Activated CD4-positive, alpha-beta memory T cell treated with anti-CD3 and anti-CD28 coated beads, Interleukin-2, amount 10 ng/mL, durations not matched to agents 7 days and 5 days (primary cell): Measurements from ENCODE around the gene RNF212B. TPM values are rescaled to one million over a fixed set of nuclear protein-coding genes. Genes with fewer than 3 reads are reported as not detected.
"Not testable (repeated sequence)": the region's sequence is repeated elsewhere in the genome, so short reads cannot be mapped to it uniquely, and the experiment has no call there.

Source experiments
- CTCF ChIA-PET: fragments of 350-600 bp; sonication (Branson Sonifier 250); formaldehyde crosslinking; loops from one replicate; lab custom pipeline; 2021; ENCODE audit warnings: antibody characterized with exemption, inconsistent platforms; lab: Charles Lee
- POLR2A ChIA-PET: fragments of 350-600 bp; sonication (Branson Sonifier 250); formaldehyde crosslinking; loops from one replicate; lab custom pipeline; 2021; ENCODE audit warnings: antibody characterized with exemption; lab: Charles Lee
- DNase-seq: peaks from one replicate; pipeline ENCODE4 v3.0.0-alpha.2; 2020
- H3K27ac Mint-ChIP-seq: one replicate; pipeline ENCODE4 v1.8.0; 2021; ENCODE audit warnings: mild to moderate bottlenecking, mixed read lengths
- H3K27me3 Mint-ChIP-seq: one replicate; pipeline ENCODE4 v1.8.0; 2021; ENCODE audit warnings: mixed read lengths
- H3K36me3 Mint-ChIP-seq: one replicate; pipeline ENCODE4 v1.8.0; 2021; ENCODE audit warnings: low read depth, mixed read lengths
- H3K4me1 Mint-ChIP-seq: one replicate; pipeline ENCODE4 v1.8.0; 2021; ENCODE audit warnings: mixed read lengths
- H3K4me3 Mint-ChIP-seq: one replicate; pipeline ENCODE4 v1.8.0; 2021; ENCODE audit warnings: mild to moderate bottlenecking, mixed read lengths
- H3K9me3 Mint-ChIP-seq: one replicate; pipeline ENCODE4 v1.8.0; 2021; ENCODE audit warnings: mixed read lengths
- total RNA-seq, 2 experiments: library from RNA; stranded (reverse); gene quantifications; one replicate each; pipeline ENCODE4 v1.2.3, GENCODE V29; 2021

RNF212B gene, protein sequence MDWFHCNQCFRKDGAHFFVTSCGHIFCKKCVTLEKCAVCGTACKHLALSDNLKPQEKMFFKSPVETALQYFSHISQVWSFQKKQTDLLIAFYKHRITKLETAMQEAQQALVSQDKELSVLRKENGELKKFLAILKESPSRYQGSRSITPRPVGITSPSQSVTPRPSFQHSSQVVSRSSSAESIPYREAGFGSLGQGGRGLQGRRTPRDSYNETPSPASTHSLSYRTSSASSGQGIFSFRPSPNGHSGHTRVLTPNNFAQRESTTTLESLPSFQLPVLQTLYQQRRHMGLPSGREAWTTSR
- not detected for total RNA-seq

DNA sequence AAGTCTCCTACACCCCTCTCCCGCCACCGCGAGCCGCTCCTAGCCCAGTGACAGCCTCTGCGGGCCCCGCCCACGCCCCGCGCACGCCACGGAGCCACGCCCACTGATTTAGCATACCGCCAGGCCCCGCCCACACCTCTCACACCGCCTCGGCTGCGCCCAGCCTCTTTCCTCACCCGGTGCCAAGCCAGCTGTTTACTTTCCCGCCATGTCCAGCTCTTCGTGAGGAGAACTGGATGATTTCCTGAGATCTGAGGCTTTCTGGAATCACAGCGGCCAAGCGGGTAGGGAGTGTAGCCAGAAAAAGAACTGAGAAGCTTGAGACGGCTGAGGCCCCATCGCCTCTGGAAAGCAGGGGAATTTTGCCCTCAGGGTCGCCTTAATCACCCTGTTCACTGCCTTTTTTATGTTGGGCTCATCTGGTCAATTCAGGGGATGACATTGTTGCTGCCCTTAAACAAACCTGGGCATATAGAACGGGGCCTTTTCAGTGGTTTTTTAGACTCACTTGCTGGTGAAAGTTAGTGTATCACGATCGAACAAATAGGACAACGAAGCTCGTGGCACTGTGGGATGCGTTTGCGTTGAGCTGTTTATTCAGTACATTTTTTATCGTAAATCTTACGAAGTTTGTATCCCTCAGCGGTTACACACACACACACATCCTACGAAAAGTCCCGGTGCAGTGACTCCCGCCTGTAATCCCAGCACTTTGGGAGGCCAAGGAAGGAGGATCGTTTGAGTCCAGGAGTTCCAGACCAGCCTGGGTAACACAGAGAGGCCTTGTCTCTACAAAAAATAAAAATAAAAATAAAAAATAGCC, at the start of gene RNF212B:
RNF212B (plus strand) TSS at position 165 of the 823 bp plus-strand sequence. CDS start 2,410 bp downstream, outside the sequence.
- CTCF ChIA-PET = no interaction called here
- H3K27ac Mint-ChIP-seq = no peak within 1 kb of the TSS
- no peaks in the 10 kb centered on the region for H3K36me3 Mint-ChIP-seq
- peak; percentile 82 for DNase-seq
- peaks cover 9% of the 10 kb centered on the region for H3K27me3 Mint-ChIP-seq
- H3K4me3 Mint-ChIP-seq = no peak within 1 kb of the TSS
- POLR2A ChIA-PET = no interaction called here
- peaks cover 6% of the 10 kb centered on the region for H3K4me1 Mint-ChIP-seq
- H3K9me3 Mint-ChIP-seq = no peaks in the 10 kb centered on the region

DNA sequence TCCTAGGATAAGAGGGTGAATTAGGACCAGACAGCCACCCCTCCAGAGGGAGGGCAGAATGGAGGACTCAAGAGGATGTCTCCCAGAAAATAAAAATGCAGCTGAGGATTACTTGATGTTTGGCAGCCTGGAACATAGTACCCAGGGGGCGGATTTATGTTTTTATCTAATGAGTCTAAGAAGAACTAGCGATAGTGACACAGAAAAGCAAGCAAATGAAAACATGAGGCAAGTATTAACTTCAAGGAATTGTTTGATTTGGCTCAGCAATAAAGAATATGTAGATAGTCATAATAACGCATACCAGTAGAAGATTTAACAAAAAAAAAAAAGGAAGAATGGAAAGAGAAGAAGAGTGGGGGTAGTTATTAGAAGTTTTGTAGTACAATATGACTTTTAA, 44.3 kb upstream of the RNF212B start:
- no peaks in the 10 kb centered on the region for H3K4me1 Mint-ChIP-seq
- H3K27ac Mint-ChIP-seq = no peak overlapping the region
- peaks cover 11% of the 10 kb centered on the region for H3K27me3 Mint-ChIP-seq
- POLR2A ChIA-PET = no interaction called here
- H3K36me3 Mint-ChIP-seq = no peaks in the 10 kb centered on the region
- CTCF ChIA-PET = no interaction called here
- H3K4me3 Mint-ChIP-seq = no peak overlapping the region
- DNase-seq = no peak
- H3K9me3 Mint-ChIP-seq = no peaks in the 10 kb centered on the region

DNA sequence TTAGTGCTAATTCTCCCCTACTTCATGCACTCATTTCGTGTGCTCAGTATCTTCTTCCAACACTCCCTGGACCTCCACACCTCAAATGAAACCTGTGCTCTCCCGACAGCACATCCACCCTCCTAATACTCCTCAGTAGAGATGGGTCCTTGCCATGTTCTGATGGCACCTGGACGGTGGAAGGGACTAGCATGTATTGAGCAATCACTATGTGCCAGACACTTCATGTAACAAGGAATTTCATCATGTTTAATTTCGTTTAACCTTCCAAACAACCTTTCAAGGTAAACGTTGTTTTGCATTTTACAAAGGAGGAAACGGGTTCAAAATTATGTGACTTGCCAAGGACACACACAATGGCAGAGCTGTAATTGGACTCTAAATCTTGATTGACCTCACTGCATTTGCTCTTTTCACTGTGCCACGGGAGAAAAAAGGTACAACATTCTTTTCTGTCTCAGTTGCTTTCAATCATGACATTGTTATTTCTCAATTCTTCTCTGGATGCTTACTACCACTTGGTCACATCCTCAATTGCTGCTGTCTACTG, 42.1 kb upstream of the RNF212B start:
- no peak for DNase-seq
- Mint-ChIP-seq H3K9me3 (no peaks in the 10 kb centered on the region), H3K27me3 (peaks cover 11% of the 10 kb centered on the region), H3K4me1 (no peaks in the 10 kb centered on the region), H3K4me3 (no peak overlapping the region), H3K27ac (no peak overlapping the region), H3K36me3 (no peaks in the 10 kb centered on the region)
- ChIA-PET POLR2A (no interaction called here), CTCF (interaction anchor here (1.1 to 1.8 kb wide), 3 partner anchors 11 to 74 kb away, joined by 3 to 10 read pairs (median 4); no protein-coding TSS in a partner anchor)

DNA sequence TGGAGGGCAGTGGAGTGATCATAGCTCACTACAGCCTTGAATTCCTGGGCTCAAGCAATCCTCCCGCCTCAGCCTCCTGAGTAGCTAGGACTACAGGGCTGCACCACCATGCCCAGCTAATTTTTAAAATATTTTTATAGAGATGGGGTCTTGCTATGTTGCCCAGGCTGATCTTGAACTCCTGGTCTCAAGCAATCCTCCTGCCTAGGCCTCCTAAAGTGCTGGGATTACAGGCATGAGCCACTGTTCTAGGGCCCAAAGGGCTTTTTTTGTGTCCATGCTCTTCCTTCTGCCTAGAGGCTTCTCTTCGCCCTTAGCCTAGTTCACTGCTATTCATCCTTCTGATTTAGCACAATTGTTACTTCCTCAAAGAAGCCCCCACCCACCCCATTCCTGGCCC, 41.2 kb upstream of the RNF212B start:
- H3K36me3 Mint-ChIP-seq, H3K9me3 Mint-ChIP-seq, CTCF ChIA-PET, DNase-seq, H3K4me3 Mint-ChIP-seq, H3K4me1 Mint-ChIP-seq, H3K27ac Mint-ChIP-seq, POLR2A ChIA-PET: not testable (repeated sequence)
- H3K27me3 Mint-ChIP-seq = peaks cover 11% of the 10 kb centered on the region

DNA sequence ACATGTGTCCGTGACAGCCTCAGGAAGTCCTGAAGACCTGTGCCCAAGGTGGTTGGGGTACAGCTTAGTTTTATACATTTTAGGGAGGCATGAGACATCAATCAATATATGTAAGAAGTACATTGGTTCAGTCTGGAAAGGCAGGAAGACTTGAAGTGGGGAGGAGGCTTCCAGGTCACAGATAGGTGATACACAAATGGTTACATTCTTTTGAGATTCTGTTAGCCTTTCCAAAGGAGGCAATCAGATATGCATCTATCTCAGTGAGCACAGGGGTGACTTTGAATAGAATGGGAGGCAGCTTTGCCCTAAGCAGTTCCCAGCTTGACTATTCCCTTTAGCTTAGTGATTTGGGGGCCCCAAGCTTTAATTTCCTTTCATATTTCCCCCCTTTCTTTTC, 38.6 kb upstream of the RNF212B start:
- H3K27me3 Mint-ChIP-seq = peaks cover 12% of the 10 kb centered on the region
- H3K9me3 Mint-ChIP-seq, H3K4me3 Mint-ChIP-seq, H3K36me3 Mint-ChIP-seq, H3K27ac Mint-ChIP-seq, H3K4me1 Mint-ChIP-seq, DNase-seq, POLR2A ChIA-PET: not testable (repeated sequence)
- CTCF ChIA-PET = interaction anchor here (1.0 kb wide), 1 partner anchor 12 kb away, joined by 3 read pairs; no protein-coding TSS in a partner anchor

DNA sequence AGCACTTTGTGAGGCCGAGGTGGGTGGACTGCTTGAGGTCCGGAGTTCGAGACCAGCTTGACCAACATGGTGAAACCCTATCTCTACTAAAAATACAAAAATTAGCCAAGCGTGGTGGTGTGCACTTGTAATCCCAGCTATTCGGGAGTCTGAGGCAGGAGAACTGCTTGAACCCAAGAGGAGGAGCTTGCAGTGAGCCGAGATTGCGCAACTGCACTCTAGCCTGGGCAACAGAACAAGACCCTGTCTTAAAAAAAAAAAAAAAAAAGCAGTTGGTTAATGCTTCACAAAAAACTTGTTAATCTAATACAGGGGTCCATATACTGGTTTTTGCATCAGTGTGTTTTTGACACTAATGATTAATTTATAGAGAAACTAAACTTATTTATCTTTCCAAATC, 35.7 kb upstream of the RNF212B start:
- Mint-ChIP-seq H3K27me3 (peaks cover 15% of the 10 kb centered on the region), H3K4me1 (no peaks in the 10 kb centered on the region), H3K36me3 (no peaks in the 10 kb centered on the region), H3K9me3 (no peaks in the 10 kb centered on the region), H3K4me3 (no peak overlapping the region), H3K27ac (no peak overlapping the region)
- no peak for DNase-seq
- POLR2A ChIA-PET = no interaction called here
- CTCF ChIA-PET = interaction anchor here (1.7 kb wide), 1 partner anchor 81 kb away, joined by 8 read pairs; no protein-coding TSS in a partner anchor

DNA sequence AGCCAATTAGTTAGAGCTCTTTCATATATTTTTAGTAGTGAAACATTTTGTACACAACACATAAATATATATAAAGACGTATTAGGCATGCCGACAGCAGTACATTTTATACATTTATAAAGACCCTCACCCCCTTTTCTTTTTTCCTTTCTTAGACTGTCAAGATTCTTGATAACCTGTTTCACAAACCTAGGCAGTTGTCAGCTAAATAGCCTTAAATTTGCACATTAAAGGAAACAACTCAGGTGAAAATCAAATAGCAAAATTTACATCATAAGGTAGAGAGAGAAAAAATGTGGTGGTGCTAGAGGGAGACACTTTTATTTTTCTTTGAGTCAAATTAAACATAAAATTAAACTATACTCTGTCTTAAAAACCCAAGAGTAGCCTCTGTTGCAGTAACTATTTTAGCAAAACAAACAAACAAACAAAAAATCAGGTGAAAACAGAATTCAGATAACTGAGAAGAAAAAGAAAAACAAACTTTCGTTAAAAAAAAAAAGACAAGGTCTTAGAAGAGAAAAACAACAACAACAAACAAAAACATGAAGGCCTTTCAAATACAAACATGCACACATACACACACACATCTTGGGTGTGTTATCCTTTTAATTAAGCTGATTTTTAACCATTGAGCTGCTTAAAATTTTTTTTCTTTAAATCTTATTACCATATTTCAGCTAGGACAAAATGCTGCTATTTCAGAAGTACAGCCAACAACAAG, 31.2 kb upstream of the RNF212B start:
- DNase-seq = no peak
- Mint-ChIP-seq H3K36me3 (no peaks in the 10 kb centered on the region), H3K4me3 (no peak overlapping the region), H3K4me1 (no peaks in the 10 kb centered on the region), H3K27me3 (peaks cover 24% of the 10 kb centered on the region), H3K27ac (no peak overlapping the region), H3K9me3 (no peaks in the 10 kb centered on the region)
- ChIA-PET POLR2A (no interaction called here), CTCF (interaction anchor here (0.9 to 1.6 kb wide), 4 partner anchors 11 to 148 kb away, joined by 3 to 7 read pairs (median 3); no protein-coding TSS in a partner anchor)

DNA sequence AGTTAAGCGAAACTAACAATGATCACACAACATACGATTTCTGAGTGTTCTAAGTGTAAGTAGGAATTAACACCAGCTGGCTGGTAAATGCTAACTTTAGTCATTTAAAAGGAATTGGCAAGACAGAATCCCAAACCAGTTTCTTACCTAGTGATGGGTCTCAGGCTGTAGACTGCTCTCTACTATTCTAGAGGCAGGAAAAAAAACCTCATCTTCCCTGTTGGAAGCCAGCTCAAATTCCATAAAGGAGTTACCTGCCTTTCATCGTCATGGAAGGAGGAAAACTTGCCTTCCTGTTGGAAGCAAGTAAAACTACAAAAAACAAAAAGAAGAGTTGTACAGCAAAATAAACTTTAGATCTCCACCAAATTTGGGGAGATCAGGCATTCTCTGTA, 30.6 kb upstream of the RNF212B start:
- H3K4me1 Mint-ChIP-seq = no peaks in the 10 kb centered on the region

DNA sequence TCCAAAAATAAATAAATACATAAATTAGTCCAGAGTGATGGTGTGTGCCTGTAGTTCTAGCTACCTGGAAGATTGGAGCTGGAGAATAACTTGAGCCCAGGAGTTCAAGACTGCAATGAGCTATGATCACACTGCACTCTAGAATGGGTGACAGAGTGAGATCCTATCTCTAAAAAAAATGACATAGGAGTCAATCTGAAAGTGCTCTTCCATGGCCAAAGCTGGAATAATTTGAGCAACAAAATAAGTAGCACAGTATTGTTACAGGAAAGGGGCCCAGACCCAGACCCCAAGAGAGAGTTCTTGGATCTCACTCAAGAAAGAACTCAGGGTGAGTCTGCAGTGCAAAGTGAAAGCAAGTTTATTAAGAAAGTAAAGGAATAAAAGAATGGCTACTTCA, 29.4 kb upstream of the RNF212B start:
- H3K9me3 Mint-ChIP-seq = no peaks in the 10 kb centered on the region
- H3K27ac Mint-ChIP-seq = no peak overlapping the region
- ChIA-PET POLR2A (no interaction called here), CTCF (interaction anchor here (1.6 kb wide), 1 partner anchor 88 kb away, joined by 7 read pairs; no protein-coding TSS in a partner anchor)
- H3K36me3 Mint-ChIP-seq = no peaks in the 10 kb centered on the region
- DNase-seq = no peak
- H3K4me3 Mint-ChIP-seq = no peak overlapping the region
- no peaks in the 10 kb centered on the region for H3K4me1 Mint-ChIP-seq
- H3K27me3 Mint-ChIP-seq = peaks cover 24% of the 10 kb centered on the region

More for the DNA sequence above, 30.6 kb upstream of the RNF212B start:
- Mint-ChIP-seq H3K27me3 (peaks cover 24% of the 10 kb centered on the region), H3K9me3 (no peaks in the 10 kb centered on the region), H3K36me3 (no peaks in the 10 kb centered on the region), H3K27ac (no peak overlapping the region), H3K4me3 (no peak overlapping the region)
- ChIA-PET POLR2A (no interaction called here), CTCF (interaction anchor here (0.9 to 1.6 kb wide), 4 partner anchors 12 to 149 kb away, joined by 3 to 7 read pairs (median 3); no protein-coding TSS in a partner anchor)
- no peak for DNase-seq

DNA sequence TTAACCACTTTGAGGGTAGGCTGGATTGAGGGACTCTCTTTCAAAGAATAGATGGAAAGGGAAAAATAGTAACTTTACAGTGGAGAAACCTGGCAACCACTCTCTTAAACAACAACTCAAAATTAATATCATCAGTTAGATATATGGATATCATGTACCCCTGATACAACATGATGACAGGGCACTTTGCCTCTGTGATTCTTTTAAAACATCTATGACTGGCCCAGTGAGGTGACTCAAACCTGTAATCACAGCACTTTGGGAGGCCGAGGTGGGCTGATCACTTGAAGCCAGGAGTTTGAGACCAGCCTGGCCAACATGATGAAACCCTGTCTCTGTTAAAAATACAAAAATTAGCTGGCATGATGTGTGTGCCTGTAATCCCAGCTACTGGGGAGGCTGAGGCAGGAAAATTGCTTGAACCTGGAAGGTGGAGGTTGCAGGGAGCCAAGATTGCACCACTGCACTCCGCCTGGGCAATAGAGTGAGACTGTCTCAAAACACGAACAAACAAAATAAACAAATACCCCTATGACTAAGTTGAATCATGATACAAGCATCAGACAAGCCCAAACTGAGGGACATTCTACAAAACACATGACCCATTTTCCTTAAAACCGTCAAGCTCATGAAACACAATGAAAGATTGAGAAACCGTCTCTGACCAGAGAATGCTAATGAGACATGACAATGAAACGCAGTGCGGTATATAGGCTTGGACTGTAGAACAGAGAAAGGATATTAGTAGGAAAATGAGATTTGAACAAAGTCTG, 27.9 kb upstream of the RNF212B start:
- no peaks in the 10 kb centered on the region for H3K9me3 Mint-ChIP-seq
- ChIA-PET CTCF (no interaction called here), POLR2A (no interaction called here)
- H3K4me3 Mint-ChIP-seq = no peak overlapping the region
- no peaks in the 10 kb centered on the region for H3K4me1 Mint-ChIP-seq
- H3K36me3 Mint-ChIP-seq = no peaks in the 10 kb centered on the region
- H3K27me3 Mint-ChIP-seq = peaks cover 18% of the 10 kb centered on the region
- DNase-seq = no peak
- H3K27ac Mint-ChIP-seq = no peak overlapping the region

DNA sequence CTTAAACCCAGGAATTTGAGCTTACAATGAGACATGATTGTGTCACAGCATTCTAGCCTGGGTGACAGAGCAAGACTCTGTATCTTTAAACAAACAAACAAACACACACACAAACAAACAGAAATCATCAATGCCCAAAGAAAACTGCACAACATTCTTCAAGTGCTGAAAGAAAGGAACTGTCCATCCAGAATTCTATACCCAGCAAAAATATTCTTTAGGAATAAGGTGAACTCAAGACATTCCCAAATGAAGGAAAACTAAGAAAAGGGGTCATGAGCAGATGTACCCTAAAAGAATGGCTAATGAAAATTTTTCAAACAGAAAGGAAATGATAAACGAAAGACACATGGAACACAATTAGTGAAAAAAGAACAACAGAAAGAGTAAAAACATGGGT, 22.3 kb upstream of the RNF212B start:
- DNase-seq = no peak
- H3K4me1 Mint-ChIP-seq = no peaks in the 10 kb centered on the region
- H3K9me3 Mint-ChIP-seq = no peaks in the 10 kb centered on the region
- ChIA-PET POLR2A (no interaction called here), CTCF (no interaction called here)
- no peak overlapping the region for H3K4me3 Mint-ChIP-seq
- H3K27me3 Mint-ChIP-seq = peaks cover 15% of the 10 kb centered on the region
- H3K27ac Mint-ChIP-seq = no peak overlapping the region
- H3K36me3 Mint-ChIP-seq = no peaks in the 10 kb centered on the region
